Stimulated activated naive CD8-positive, alpha-beta T cell treated with anti-CD3 and anti-CD28 coated beads, Interleukin-15, amount 100 ng/mL, for 72 hours (primary cell): ENCODE results near the gene PUM1.
"Not testable (repeated sequence)": the region's sequence is repeated elsewhere in the genome, so short reads cannot be mapped to it uniquely, and the experiment has no call there.

Experiments used
- ATAC-seq: fragments of 150-1000 bp; cut with Tn5 transposase; 2 replicates; pipeline ENCODE4 v1.10.0; 2021; ENCODE audit warnings: mild to moderate bottlenecking, moderate library complexity
- DNase-seq, 2 donors: peaks; one replicate each; pipeline ENCODE4 v3.0.0; 2021 to 2022
- H3K27ac Mint-ChIP-seq, 2 donors: one replicate each; pipeline ENCODE4 v1.8.0; 2022; ENCODE audit warnings: mild to moderate bottlenecking in 2 of 2, mixed read lengths in 2 of 2, moderate library complexity in 2 of 2
- H3K27me3 Mint-ChIP-seq: one replicate; pipeline ENCODE4 v1.8.0; 2022; ENCODE audit warnings: mixed read lengths
- H3K4me1 Mint-ChIP-seq: one replicate; pipeline ENCODE4 v1.8.0; 2022; ENCODE audit warnings: mild to moderate bottlenecking, mixed read lengths
- H3K4me3 Mint-ChIP-seq, 2 donors: one replicate each; pipeline ENCODE4 v1.8.0; 2022; ENCODE audit warnings: mild to moderate bottlenecking in 2 of 2, mixed read lengths in 2 of 2, moderate library complexity in 1 of 2
- H3K9me3 Mint-ChIP-seq, 2 donors: one replicate each; pipeline ENCODE4 v1.8.0; 2022; ENCODE audit warnings: mixed read lengths in 2 of 2

PUM1 gene

DNA sequence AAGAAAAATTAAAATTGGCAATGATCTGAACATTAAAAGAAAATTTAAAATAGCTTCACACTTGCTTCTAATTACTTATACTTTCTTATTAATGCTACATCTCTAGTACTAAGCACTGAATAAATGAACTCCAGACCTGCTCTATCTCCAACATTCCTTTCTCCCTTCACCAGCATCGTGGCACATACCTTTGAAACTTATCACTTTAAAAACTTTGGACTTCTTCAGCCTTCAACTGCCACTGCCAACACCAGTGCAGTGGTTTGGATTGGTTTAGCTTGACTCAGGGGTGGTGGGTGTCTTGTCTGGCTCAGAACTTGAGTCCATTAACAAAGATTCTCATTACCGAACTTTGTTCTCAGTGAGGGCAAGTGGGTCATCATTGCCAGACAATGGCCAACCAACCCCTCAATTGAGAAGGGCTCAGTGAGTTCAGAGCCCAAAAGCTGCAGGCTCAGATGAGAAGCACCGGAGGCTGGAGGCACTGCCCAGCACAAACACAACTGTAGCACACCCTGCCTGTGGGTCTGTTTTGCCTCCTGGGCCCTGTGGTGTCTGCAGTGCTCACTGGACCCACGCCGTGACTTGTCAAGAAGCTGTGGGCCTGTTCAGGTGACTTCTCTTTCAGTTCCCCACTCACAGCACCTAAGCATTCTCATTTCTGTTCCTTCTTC is 116.6 kb downstream of the PUM1 start:
- DNase-seq, ATAC-seq: not testable (repeated sequence)

DNA sequence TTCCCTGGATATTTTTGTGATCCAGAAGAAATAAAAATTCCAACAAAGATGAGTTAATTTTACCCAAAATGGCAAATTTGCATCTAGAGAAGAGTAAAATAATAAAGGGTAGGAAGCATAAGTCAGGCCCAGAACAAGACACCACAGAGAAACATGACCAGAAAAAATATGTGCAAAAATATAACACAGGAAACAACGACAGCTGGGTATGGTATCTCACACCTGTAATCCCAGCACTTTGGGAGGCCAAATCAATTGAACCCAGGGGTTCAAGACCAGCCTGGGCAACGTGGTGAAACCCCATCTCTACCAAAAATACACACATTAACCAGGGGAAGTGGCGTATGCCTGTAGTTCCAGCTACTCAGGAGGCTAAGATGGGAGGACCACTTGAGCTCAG is 117.2 kb downstream of the PUM1 start:
- Mint-ChIP-seq H3K4me3 (no peak overlapping the region), H3K27ac (peak overlapping the region in 1 of 2 donors; percentile 15), H3K4me1 (peaks cover 9% of the 10 kb centered on the region), H3K27me3 (no peaks in the 10 kb centered on the region), H3K9me3 (no peaks in the 10 kb centered on the region)
- DNase-seq (no peak), ATAC-seq (no peak)

More for the DNA sequence above, 116.6 kb downstream of the PUM1 start:
- not testable (repeated sequence) for H3K9me3 Mint-ChIP-seq, H3K4me1 Mint-ChIP-seq, H3K27me3 Mint-ChIP-seq, H3K4me3 Mint-ChIP-seq
- H3K27ac Mint-ChIP-seq: peak overlapping the region in 1 of 2 donors; percentile 15

DNA sequence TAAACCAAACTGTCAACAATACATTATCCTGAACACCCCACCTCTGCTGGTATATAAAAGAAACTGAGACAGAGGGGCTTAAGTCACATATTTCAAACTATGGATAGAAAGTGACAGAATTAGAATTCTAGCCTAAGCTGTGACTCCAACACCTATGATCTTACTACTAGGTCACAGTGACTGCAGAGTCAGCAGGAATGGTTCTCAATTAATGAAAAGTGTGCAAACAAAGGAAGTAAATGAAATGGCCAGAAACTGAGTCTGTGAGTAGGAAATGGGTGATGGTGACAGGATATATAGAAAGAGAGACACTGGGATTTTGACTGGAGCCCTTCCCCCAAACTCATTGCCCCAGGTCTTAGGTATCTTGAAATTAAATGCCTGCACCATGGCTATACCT is 118.3 kb downstream of the PUM1 start:
- ATAC-seq: no peak
- Mint-ChIP-seq H3K4me1 (peaks cover 6% of the 10 kb centered on the region), H3K27ac (no peak overlapping the region), H3K9me3 (no peaks in the 10 kb centered on the region), H3K4me3 (no peak overlapping the region), H3K27me3 (no peaks in the 10 kb centered on the region)
- DNase-seq: no peak

DNA sequence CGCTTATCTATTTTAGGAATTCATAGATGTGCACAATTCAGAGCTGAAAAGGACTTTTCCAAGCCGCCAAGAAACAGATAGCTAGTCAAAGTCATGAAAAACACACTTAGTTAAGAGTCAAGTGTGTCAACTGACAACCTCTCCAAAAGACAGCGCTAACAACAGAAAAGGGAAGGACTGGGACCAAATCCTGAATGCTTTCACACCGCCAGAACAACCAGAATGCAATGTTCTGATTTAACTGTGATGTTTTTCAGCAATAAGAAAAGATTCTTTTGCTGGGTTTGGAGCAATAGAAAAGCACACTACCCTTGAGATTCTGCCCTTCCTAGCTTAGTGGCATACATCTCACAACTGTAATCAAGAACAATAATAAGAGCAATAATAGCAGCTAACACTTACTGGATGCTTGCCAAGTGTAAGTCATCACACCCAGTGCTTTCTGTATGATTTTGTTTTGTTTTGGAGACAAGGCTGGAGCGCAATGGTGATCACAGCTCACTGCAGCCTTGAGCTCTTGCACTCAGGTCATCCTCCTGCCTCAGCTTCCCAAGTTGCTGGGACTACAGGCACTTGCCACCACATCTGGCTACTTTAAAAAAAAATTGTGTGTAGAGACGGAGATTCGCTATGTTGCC is 123.1 kb downstream of the PUM1 start:
- H3K27ac Mint-ChIP-seq: peak overlapping the region in 1 of 2 donors; percentile 76
- H3K4me1 Mint-ChIP-seq: no peaks in the 10 kb centered on the region
- no peak overlapping the region for H3K4me3 Mint-ChIP-seq
- H3K27me3 Mint-ChIP-seq: no peaks in the 10 kb centered on the region
- ATAC-seq (no peak), DNase-seq (no peak)
- no peaks in the 10 kb centered on the region for H3K9me3 Mint-ChIP-seq

DNA sequence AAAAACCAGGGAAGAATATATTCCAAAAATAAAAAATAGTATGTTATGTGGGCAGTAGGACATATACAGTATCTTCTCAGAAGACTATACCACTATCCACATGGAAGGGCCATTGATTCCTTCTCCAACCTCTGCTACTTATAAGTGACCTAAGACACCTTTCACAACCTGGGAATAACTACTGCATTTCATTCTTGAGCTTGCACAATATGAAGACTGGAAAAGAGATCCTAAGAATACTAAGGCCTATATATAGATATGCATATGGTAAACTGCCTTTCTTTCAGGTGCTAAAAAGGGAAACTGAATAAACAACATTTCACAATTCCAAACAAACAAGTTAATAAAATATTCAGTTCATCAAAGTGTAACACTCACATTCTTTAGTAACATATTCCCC is 125.0 kb downstream of the PUM1 start:
- H3K9me3 Mint-ChIP-seq: no peaks in the 10 kb centered on the region
- H3K27ac Mint-ChIP-seq: no peak overlapping the region
- H3K4me3 Mint-ChIP-seq: no peak overlapping the region
- no peaks in the 10 kb centered on the region for H3K4me1 Mint-ChIP-seq
- DNase-seq (no peak), ATAC-seq (no peak)
- no peaks in the 10 kb centered on the region for H3K27me3 Mint-ChIP-seq

DNA sequence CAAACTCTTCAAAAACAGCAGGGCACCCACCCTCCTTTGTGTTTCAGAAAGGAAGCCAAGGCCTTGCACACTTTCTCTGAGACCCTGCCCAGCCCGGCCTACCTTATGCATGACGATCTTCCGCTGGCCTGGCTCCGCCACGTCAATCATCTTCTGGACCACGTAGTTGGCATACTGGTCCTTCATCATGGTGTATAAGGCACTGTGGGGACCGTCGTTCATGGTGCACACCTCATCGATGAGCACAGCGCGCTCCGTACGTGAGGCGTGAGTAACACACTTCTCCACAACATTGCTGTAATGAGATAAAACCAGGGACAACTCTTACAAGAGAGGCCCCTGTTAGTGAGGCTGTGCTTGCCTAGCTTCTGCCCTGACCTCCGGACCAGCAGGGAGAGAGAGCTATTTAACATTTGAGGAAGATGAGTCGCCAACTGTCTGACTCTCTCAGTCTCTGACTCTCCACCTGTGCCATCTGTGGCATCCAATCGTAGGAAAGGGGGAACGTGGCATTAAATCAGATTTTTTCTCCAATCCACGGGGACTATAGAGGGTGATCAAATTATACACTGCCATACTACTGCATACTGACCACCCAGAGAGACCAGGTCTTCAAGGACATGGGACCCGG is 128.9 kb downstream of the PUM1 start:
- no peak overlapping the region for H3K27ac Mint-ChIP-seq
- no peak for ATAC-seq
- H3K27me3 Mint-ChIP-seq: no peaks in the 10 kb centered on the region

DNA sequence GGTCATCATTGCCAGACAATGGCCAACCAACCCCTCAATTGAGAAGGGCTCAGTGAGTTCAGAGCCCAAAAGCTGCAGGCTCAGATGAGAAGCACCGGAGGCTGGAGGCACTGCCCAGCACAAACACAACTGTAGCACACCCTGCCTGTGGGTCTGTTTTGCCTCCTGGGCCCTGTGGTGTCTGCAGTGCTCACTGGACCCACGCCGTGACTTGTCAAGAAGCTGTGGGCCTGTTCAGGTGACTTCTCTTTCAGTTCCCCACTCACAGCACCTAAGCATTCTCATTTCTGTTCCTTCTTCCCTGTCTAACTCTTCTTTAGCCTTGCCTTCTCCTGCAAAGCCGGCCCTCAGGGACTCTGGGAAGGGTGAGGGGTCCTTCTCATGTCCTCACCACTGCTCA is 129.8 kb downstream of the PUM1 start:
- not testable (repeated sequence) for H3K4me3 Mint-ChIP-seq, ATAC-seq, H3K4me1 Mint-ChIP-seq, H3K27me3 Mint-ChIP-seq, DNase-seq, H3K9me3 Mint-ChIP-seq, H3K27ac Mint-ChIP-seq

More for the DNA sequence above, 128.9 kb downstream of the PUM1 start:
- H3K9me3 Mint-ChIP-seq: no peaks in the 10 kb centered on the region
- DNase-seq: no peak
- H3K4me3 Mint-ChIP-seq: no peak overlapping the region
- H3K4me1 Mint-ChIP-seq: no peaks in the 10 kb centered on the region

DNA sequence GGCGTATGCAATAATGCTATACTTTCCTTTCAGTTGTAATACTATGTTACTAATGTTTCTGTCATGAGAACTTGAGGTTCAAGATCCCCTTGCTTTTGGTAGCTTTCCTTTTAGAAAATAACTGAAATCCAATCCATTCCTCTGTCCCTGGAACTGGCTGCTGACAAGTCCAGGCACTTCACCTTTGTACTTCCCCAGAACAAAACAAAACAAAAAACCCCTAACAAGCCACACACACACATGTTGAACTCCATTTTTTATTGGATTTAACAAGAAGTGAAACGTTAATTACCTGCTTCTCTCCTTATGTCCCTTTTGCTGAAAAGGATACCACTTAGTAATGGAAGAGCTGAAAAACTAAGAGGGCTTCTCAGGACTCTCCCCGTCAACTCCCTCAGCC is 130.9 kb downstream of the PUM1 start:
- Mint-ChIP-seq H3K27me3 (no peaks in the 10 kb centered on the region), H3K27ac (peak overlapping the region; percentile 51 to 90), H3K9me3 (no peaks in the 10 kb centered on the region), H3K4me3 (no peak overlapping the region), H3K4me1 (no peaks in the 10 kb centered on the region)
- DNase-seq (no peak), ATAC-seq (no peak)

DNA sequence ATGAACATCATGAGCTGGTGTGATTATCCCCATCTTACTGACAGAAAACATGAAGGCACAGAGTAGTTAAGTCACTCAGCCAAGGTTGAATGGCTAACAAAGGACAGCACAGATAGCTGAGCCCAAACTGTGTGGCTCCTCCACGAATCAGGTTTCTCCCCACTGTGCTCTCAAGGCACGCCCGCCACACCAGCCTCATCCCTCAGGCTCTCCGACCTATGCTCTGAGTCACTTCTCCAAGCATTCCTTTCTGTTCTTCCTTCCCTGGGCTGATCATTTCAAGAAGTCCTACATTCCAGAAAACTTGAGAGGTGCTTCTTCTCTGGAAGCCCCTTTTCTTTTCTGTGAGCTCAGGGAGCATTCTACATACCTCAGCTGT is 131.7 kb downstream of the PUM1 start:
- Mint-ChIP-seq H3K4me3 (no peak overlapping the region), H3K27me3 (no peaks in the 10 kb centered on the region), H3K9me3 (no peaks in the 10 kb centered on the region), H3K27ac (peak overlapping the region; percentile 51 to 90), H3K4me1 (no peaks in the 10 kb centered on the region)
- DNase-seq (no peak), ATAC-seq (no peak)

GRCh38 chr1:30930631-30931173 is 134.8 kb downstream of the PUM1 start:
- DNase-seq: no peak
- no peaks in the 10 kb centered on the region for H3K9me3 Mint-ChIP-seq
- no peaks in the 10 kb centered on the region for H3K27me3 Mint-ChIP-seq
- H3K27ac Mint-ChIP-seq: peak overlapping the region in 1 of 2 donors; percentile 86
- H3K4me3 Mint-ChIP-seq: no peak overlapping the region
- H3K4me1 Mint-ChIP-seq: no peaks in the 10 kb centered on the region
- no peak for ATAC-seq

DNA sequence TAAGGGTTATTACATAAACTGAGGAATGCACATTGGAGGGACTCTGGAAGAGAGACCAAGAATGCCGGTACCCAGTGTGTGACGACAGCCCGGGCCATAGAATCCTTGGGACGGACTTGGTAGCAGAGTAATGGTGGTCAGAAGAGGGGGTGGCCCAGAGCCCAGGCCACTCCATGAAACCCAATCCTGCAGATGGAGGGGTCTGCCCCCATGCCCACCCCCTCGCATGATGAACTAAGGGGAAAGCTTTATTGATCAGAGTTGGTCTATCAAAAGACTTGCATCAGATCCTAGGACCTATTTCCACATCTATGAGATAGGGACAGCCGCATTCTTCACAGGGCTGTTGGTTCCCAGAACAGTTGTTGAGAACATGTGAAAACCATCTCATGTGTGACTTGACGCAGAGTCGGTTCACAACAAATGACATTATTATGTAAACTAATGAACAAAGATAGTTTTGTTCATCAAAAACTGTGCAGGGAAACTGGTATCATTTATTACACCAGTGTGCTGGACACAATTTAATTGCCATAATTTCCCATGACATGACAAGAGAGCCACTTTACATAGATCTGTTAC is 135.5 kb downstream of the PUM1 start:
- no peak overlapping the region for H3K4me3 Mint-ChIP-seq
- H3K9me3 Mint-ChIP-seq: no peaks in the 10 kb centered on the region
- ATAC-seq: peak; percentile 24
- no peak overlapping the region for H3K27ac Mint-ChIP-seq
- no peaks in the 10 kb centered on the region for H3K4me1 Mint-ChIP-seq
- DNase-seq: no peak
- H3K27me3 Mint-ChIP-seq: no peaks in the 10 kb centered on the region

GRCh38 chr1:30929135-30929889 is 136.2 kb downstream of the PUM1 start:
- no peak overlapping the region for H3K4me3 Mint-ChIP-seq
- DNase-seq (peak; percentile 51 to 52), ATAC-seq (peak; percentile 73)
- H3K9me3 Mint-ChIP-seq: no peaks in the 10 kb centered on the region
- H3K27me3 Mint-ChIP-seq: no peaks in the 10 kb centered on the region
- no peaks in the 10 kb centered on the region for H3K4me1 Mint-ChIP-seq
- H3K27ac Mint-ChIP-seq: peak overlapping the region in 1 of 2 donors; percentile 69

DNA sequence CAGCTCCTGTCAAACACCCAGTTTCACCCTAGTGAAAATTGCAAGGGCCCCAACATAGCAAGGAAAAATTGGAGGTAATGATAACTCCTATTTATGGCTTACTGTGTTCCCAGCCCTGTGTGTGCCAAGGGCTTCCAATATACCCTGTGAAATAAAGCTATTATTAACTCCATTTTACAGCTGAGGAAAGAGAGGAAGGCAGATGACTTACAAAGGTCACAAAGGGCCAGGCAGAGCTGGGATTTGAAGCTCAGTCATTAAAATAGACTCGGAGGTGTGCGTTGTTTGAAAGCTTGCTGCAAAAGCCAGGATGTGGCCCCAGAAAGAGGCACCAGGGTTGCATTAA is 136.8 kb downstream of the PUM1 start:
- peak overlapping the region in 1 of 2 donors; percentile 92 for H3K27ac Mint-ChIP-seq
- H3K9me3 Mint-ChIP-seq: no peaks in the 10 kb centered on the region
- ATAC-seq: no peak
- H3K4me3 Mint-ChIP-seq: no peak overlapping the region
- no peaks in the 10 kb centered on the region for H3K4me1 Mint-ChIP-seq
- H3K27me3 Mint-ChIP-seq: no peaks in the 10 kb centered on the region
- no peak for DNase-seq

- no peak for ATAC-seq
- no peak overlapping the region for H3K27ac Mint-ChIP-seq
Observed at GRCh38 chr1:30928171-30928570, 137.3 kb downstream of the PUM1 start.

DNA sequence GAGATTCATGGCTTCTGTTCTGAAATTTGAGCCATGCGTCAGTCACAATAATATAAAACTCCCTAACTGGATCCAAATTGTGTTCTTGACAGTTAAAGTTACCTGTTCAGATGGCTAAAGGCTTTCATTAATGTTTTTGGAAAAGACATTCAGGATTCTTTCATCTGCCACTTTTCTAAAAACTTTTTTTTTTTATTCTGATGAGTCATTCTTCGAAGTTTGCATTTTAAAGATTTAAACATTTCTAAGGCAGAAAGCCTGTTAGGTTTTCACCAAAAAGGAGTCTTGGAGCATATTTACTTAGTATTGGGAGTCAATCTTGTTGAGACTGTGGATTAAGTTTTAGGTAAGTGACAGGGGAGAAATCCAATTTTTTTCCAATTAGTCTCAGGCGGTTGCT is 138.1 kb downstream of the PUM1 start:
- ATAC-seq: no peak
- no peaks in the 10 kb centered on the region for H3K27me3 Mint-ChIP-seq

More at GRCh38 chr1:30928171-30928570, 137.3 kb downstream of the PUM1 start:
- H3K9me3 Mint-ChIP-seq: no peaks in the 10 kb centered on the region
- H3K4me1 Mint-ChIP-seq: no peaks in the 10 kb centered on the region
- H3K4me3 Mint-ChIP-seq: no peak overlapping the region
- H3K27me3 Mint-ChIP-seq: no peaks in the 10 kb centered on the region
- DNase-seq: no peak

More for the DNA sequence above, 138.1 kb downstream of the PUM1 start:
- no peak for DNase-seq
- Mint-ChIP-seq H3K4me3 (no peak overlapping the region), H3K9me3 (no peaks in the 10 kb centered on the region), H3K4me1 (no peaks in the 10 kb centered on the region), H3K27ac (no peak overlapping the region)
